GM19372 (cell line): Measurements from ENCODE around the gene MPV17L2.
"Not testable (repeated sequence)": the region's sequence is repeated elsewhere in the genome, so short reads cannot be mapped to it uniquely, and the experiment has no call there.

Source experiments
- ATAC-seq: cut with Tn5 transposase; IDR thresholded peaks from one replicate; pipeline ENCODE4 v1.9.1; 2021; ENCODE audit warnings: mild to moderate bottlenecking, low read depth, moderate library complexity; ENCODE audit not compliant: unreplicated experiment

MPV17L2 gene

GRCh38 chr19:18192673-18193387, at the start of gene MPV17L2:
Gene MPV17L2, plus strand, starts transcription at chr19:18193218. Its CDS starts 64 bp downstream, at chr19:18193282.
- ATAC-seq: peak; percentile 86

GRCh38 chr19:18143902-18144301, 49.1 kb upstream of the MPV17L2 start:
- ATAC-seq: no peak

GRCh38 chr19:18144361-18144760, 48.7 kb upstream of the MPV17L2 start:
- ATAC-seq: no peak

- ATAC-seq: no peak
These were observed 48.1 kb upstream of the MPV17L2 start for GRCh38 chr19:18144906-18145305.

- ATAC-seq: no peak
These were observed 47.5 kb upstream of the MPV17L2 start for GRCh38 chr19:18145391-18145999.

- ATAC-seq: no peak
These were observed 45.6 kb upstream of the MPV17L2 start for GRCh38 chr19:18147396-18147795.

GRCh38 chr19:18149596-18149975, 43.4 kb upstream of the MPV17L2 start:
- ATAC-seq: no peak

GRCh38 chr19:18150776-18151624, 42.0 kb upstream of the MPV17L2 start:
- ATAC-seq: no peak

GRCh38 chr19:18152442-18152816, 40.6 kb upstream of the MPV17L2 start:
- peak; percentile 65 for ATAC-seq

- peak; percentile 74 for ATAC-seq
These were observed 40.0 kb upstream of the MPV17L2 start, which contains the start of gene PIK3R2 for GRCh38 chr19:18152817-18153555. Gene PIK3R2, plus strand, starts transcription at chr19:18153163. Its CDS starts 2,717 bp downstream, at chr19:18155880.

GRCh38 chr19:18153556-18154134, 39.4 kb upstream of the MPV17L2 start:
- no peak for ATAC-seq

- ATAC-seq: no peak
These were observed 37.6 kb upstream of the MPV17L2 start for GRCh38 chr19:18155095-18156087.

GRCh38 chr19:18156268-18156667, 36.8 kb upstream of the MPV17L2 start:
- ATAC-seq: no peak

- ATAC-seq: no peak
These were observed 36.1 kb upstream of the MPV17L2 start for GRCh38 chr19:18156841-18157464.

GRCh38 chr19:18157465-18158063, 35.5 kb upstream of the MPV17L2 start:
- no peak for ATAC-seq

- no peak for ATAC-seq
These were observed 34.6 kb upstream of the MPV17L2 start for GRCh38 chr19:18158467-18158866.

- ATAC-seq: not testable (repeated sequence)
These were observed 33.9 kb upstream of the MPV17L2 start for GRCh38 chr19:18159059-18159616.

GRCh38 chr19:18159810-18160209, 33.2 kb upstream of the MPV17L2 start:
- ATAC-seq: no peak
